ENCODE data around the gene PHTF1. TPM values are rescaled to one million over a fixed set of nuclear protein-coding genes. Genes with fewer than 3 reads are reported as not detected.

The PHTF1 gene
- total RNA-seq, 2 donors from 2014 or later: 11.7 to 13.4 TPM

DNA sequence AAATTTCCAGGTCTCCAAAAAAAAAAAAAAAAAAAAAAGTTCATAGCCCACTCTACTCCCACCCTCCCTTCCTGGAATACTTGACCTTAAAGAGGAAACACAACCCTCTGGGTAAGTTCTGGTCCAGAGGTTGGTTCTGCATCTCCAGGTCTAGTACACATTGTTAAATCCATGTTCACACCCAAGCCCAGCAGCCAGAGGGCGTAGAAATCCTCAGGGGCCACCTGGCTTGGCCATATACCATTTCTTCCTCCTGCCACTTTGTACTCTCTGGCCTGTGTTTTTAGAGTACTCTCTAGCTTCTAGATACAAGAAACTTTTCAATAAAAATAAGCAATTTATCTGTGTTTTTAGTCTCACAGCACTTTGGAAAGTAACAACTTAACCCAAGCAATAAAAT lies 89.3 kb downstream of the PHTF1 start:
- no peak overlapping the region for H3K27ac ChIP-seq
- TF ChIP-seq POLR2A (IDR thresholded peaks at IDR 0.05): no peak
- TF ChIP-seq POLR2AphosphoS5 (IDR thresholded peaks at IDR 0.05): no peak
- no peak for TF ChIP-seq CTCF (IDR thresholded peaks at IDR 0.05)
- intact Hi-C loops (cut with DNase I): loop anchor here (10.0 kb wide), 1 partner anchor 285 kb away; no protein-coding TSS in a partner anchor
- H3K36me3 ChIP-seq: peaks cover 0 to 4% of the 10 kb centered on the region in 2 donors
- H3K9me3 ChIP-seq: no peaks in the 10 kb centered on the region
- H3K27me3 ChIP-seq (replicated peaks; ENCODE audit: insufficient read depth): no peaks in the 10 kb centered on the region
- no peak overlapping the region for H3K4me3 ChIP-seq
- WGBS: 90% methylated on average over 1 of the region's 1 CpG
- H3K4me1 ChIP-seq (replicated peaks): no peaks in the 10 kb centered on the region
- DNase-seq (ENCODE audit: low spot score): no peak

DNA sequence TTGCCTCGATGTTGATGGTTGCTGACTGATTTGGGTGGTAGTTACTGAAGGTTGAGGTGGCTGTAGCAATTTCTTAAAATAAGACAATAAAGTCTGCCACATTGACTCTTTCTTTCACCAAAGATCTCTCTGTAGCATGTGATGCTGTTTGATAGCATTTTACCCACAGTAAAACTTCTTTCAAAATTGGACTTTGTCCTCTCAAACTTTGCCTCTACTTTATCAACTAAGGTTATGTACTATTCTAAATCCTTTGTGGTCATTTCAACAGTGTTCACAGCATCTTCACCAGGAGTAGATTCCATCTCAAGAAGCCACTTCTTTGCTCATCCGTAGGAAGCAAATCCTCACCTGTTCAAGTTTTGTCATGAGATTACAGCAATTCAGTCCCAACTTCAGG lies 93.2 kb downstream of the PHTF1 start:
- Histone ChIP-seq H3K9me3 (no peaks in the 10 kb centered on the region), H3K4me3 (no peak overlapping the region), H3K27me3 (replicated peaks; ENCODE audit: insufficient read depth) (no peaks in the 10 kb centered on the region), H3K36me3 (no peaks in the 10 kb centered on the region), H3K4me1 (replicated peaks) (no peaks in the 10 kb centered on the region), H3K27ac (no peak overlapping the region)
- 95% methylated on average over 2 of the region's 2 CpGs for WGBS
- intact Hi-C loops (cut with DNase I): no loop called here
- DNase-seq (ENCODE audit: low spot score): no peak
- TF ChIP-seq POLR2A (IDR thresholded peaks at IDR 0.05) (no peak), POLR2AphosphoS5 (IDR thresholded peaks at IDR 0.05) (no peak), CTCF (IDR thresholded peaks at IDR 0.05) (no peak)

- H3K27me3 ChIP-seq (replicated peaks; ENCODE audit: insufficient read depth): no peaks in the 10 kb centered on the region
- DNase-seq (ENCODE audit: low spot score): no peak
- H3K4me1 ChIP-seq (replicated peaks): no peaks in the 10 kb centered on the region
- intact Hi-C loops (cut with DNase I): no loop called here
- no peak overlapping the region for H3K27ac ChIP-seq
- H3K36me3 ChIP-seq: no peaks in the 10 kb centered on the region
- H3K9me3 ChIP-seq: no peaks in the 10 kb centered on the region
- TF ChIP-seq POLR2AphosphoS5 (IDR thresholded peaks at IDR 0.05): no peak
- H3K4me3 ChIP-seq: no peak overlapping the region
Observed at GRCh38 chr1:113665071-113665470, 94.2 kb downstream of the PHTF1 start.

DNA sequence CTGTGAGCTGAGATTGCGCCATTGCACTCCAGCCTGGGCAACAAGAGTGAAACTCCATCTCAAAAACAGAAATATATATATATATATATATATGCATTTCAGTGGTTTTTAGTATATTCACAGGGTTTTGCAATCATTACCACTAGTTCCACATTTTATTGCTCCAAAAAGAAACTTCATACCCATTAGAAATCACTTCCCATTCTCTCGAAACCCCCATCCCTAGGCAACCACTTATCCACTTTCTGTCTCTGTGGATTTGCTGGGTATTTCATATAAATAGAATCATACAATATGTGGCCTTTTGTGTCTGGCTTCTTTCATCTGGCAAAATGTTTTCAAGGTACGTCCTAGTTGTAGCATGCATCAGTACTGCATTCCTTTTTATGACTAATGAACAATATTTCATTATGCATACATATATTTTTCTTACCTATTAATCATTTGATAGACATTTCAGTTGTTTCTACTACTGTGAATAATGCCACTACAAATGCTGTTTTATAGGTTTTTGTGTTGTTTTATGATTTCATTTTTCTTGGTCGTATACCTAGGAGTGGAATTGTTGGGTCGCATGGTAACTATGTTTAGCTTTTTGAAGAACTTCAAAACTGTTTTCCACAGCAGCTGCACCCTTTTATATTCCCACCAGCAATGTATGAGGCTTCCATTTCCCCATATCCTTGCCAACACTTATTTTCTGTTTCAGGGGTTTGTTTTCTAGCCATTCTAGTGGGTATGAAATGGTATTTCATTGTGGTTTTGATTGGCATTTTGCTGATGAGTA lies 95.9 kb downstream of the PHTF1 start:
- no peaks in the 10 kb centered on the region for H3K36me3 ChIP-seq
- H3K9me3 ChIP-seq: no peaks in the 10 kb centered on the region
- no peak for DNase-seq (ENCODE audit: low spot score)
- H3K27me3 ChIP-seq (replicated peaks; ENCODE audit: insufficient read depth): no peaks in the 10 kb centered on the region
- no peak overlapping the region for H3K27ac ChIP-seq
- no peak overlapping the region for H3K4me3 ChIP-seq
- WGBS: 82% methylated on average over 5 of the region's 5 CpGs
- no peaks in the 10 kb centered on the region for H3K4me1 ChIP-seq (replicated peaks)
- intact Hi-C loops (cut with DNase I): no loop called here
- TF ChIP-seq CTCF (IDR thresholded peaks at IDR 0.05) (no peak), POLR2AphosphoS5 (IDR thresholded peaks at IDR 0.05) (no peak), POLR2A (IDR thresholded peaks at IDR 0.05) (no peak)

- TF ChIP-seq POLR2AphosphoS5 (IDR thresholded peaks at IDR 0.05) (no peak), POLR2A (IDR thresholded peaks at IDR 0.05) (no peak), CTCF (IDR thresholded peaks at IDR 0.05) (no peak)
- DNase-seq (ENCODE audit: low spot score): no peak
- H3K36me3 ChIP-seq: no peaks in the 10 kb centered on the region
- intact Hi-C loops (cut with DNase I): no loop called here
- no peaks in the 10 kb centered on the region for H3K27me3 ChIP-seq (replicated peaks; ENCODE audit: insufficient read depth)
- 97% methylated on average over 1 of the region's 1 CpG for WGBS
- no peaks in the 10 kb centered on the region for H3K9me3 ChIP-seq
- no peak overlapping the region for H3K4me3 ChIP-seq
- no peaks in the 10 kb centered on the region for H3K4me1 ChIP-seq (replicated peaks)
- no peak overlapping the region for H3K27ac ChIP-seq
Observed at GRCh38 chr1:113662101-113662500, 97.2 kb downstream of the PHTF1 start.

Data from prostate gland (tissue), 2 donors.